NCI-H82 treated with DMSO at 0.1 percent for 48 hours (cell line): ENCODE data around the gene IQCM.

ENCODE experiments used
- DNase-seq: peaks from one replicate; lab custom pipeline; 2025; ENCODE audit not compliant: unreplicated experiment; lab: John Stamatoyannopoulos, UW

Gene IQCM

GRCh38 chr4:149711593-149712365, 103.9 kb downstream of the IQCM start:
- DNase-seq: no peak

- DNase-seq: no peak
Measured at GRCh38 chr4:149709640-149710039, 106.0 kb downstream of the IQCM start.

GRCh38 chr4:149708513-149709130, 107.0 kb downstream of the IQCM start:
- no peak for DNase-seq

GRCh38 chr4:149707862-149708261, 107.8 kb downstream of the IQCM start:
- no peak for DNase-seq

- DNase-seq: no peak
Measured at GRCh38 chr4:149706942-149707341, 108.7 kb downstream of the IQCM start.

- no peak for DNase-seq
Measured at GRCh38 chr4:149702414-149703293, 113.0 kb downstream of the IQCM start.

GRCh38 chr4:149701435-149702156, 114.0 kb downstream of the IQCM start:
- no peak for DNase-seq

- DNase-seq: no peak
Measured at GRCh38 chr4:149700272-149700671, 115.4 kb downstream of the IQCM start.

GRCh38 chr4:149699642-149700041, 116.0 kb downstream of the IQCM start:
- DNase-seq: no peak

- DNase-seq: no peak
Measured at GRCh38 chr4:149690726-149691125, 124.9 kb downstream of the IQCM start.

- no peak for DNase-seq
Measured at GRCh38 chr4:149684516-149684915, 131.1 kb downstream of the IQCM start.

GRCh38 chr4:149676076-149676475, 139.6 kb downstream of the IQCM start:
- DNase-seq: no peak

GRCh38 chr4:149645790-149646189, 169.9 kb downstream of the IQCM start:
- DNase-seq: peak; percentile 1

- DNase-seq: no peak
Measured at GRCh38 chr4:149638073-149638472, 177.6 kb downstream of the IQCM start.

- no peak for DNase-seq
Measured at GRCh38 chr4:149634368-149634767, 181.3 kb downstream of the IQCM start.

GRCh38 chr4:149631629-149632028, 184.0 kb downstream of the IQCM start:
- DNase-seq: no peak

- no peak for DNase-seq
Measured at GRCh38 chr4:149630064-149630463, 185.6 kb downstream of the IQCM start.

- DNase-seq: no peak
Measured at GRCh38 chr4:149605601-149606378, 209.9 kb downstream of the IQCM start.

GRCh38 chr4:149604827-149605226, 210.8 kb downstream of the IQCM start:
- DNase-seq: no peak

- DNase-seq: no peak
Measured at GRCh38 chr4:149595500-149595899, 220.1 kb downstream of the IQCM start.
